Activated CD4-positive, alpha-beta T cell treated with anti-CD3 and anti-CD28 coated beads for 36 hours (primary cell): ENCODE measurements around the gene TLCD3A. TPM values are rescaled to one million over a fixed set of nuclear protein-coding genes. Genes with fewer than 3 reads are reported as not detected.

Source experiments
- ATAC-seq: fragments of 200-7000 bp; cut with Tn5 transposase; one replicate; pipeline ENCODE4 v1.10.0; 2021; ENCODE audit warnings: mild to moderate bottlenecking, moderate library complexity
- CTCF ChIA-PET: fragments of 350-600 bp; sonication (Branson Sonifier 250); formaldehyde crosslinking; loops from one replicate; lab custom pipeline; 2021; ENCODE audit warnings: antibody characterized with exemption; lab: Charles Lee
- POLR2A ChIA-PET: fragments of 350-600 bp; sonication (Branson Sonifier 250); formaldehyde crosslinking; loops from one replicate; lab custom pipeline; 2021; ENCODE audit warnings: antibody characterized with exemption, inconsistent platforms; lab: Charles Lee
- DNase-seq: peaks from one replicate; pipeline ENCODE4 v3.0.0-alpha.2; 2020
- H3K27ac Mint-ChIP-seq: one replicate; pipeline ENCODE4 v1.8.0; 2021; ENCODE audit warnings: mixed read lengths
- H3K27me3 Mint-ChIP-seq: one replicate; pipeline ENCODE4 v1.8.0; 2021; ENCODE audit warnings: mixed read lengths
- H3K36me3 Mint-ChIP-seq: one replicate; pipeline ENCODE4 v1.8.0; 2021; ENCODE audit warnings: low read depth, mixed read lengths
- H3K4me1 Mint-ChIP-seq: one replicate; pipeline ENCODE4 v1.8.0; 2021; ENCODE audit warnings: mixed read lengths
- H3K4me3 Mint-ChIP-seq: one replicate; pipeline ENCODE4 v1.8.0; 2021; ENCODE audit warnings: mild to moderate bottlenecking, moderate library complexity, mixed read lengths
- H3K9me3 Mint-ChIP-seq: one replicate; pipeline ENCODE4 v1.8.0; 2021; ENCODE audit warnings: low read depth, mixed read lengths
- intact Hi-C, 2 experiments: fragments of 100-400 bp; cut with DNase I in 1 of 2; cut with micrococcal nuclease in 1 of 2; formaldehyde crosslinking; loops; one replicate each; pipeline versions ENCODE4 v1.14.2 to v1.15.1; 2022 to 2024; cut with DNase I, micrococcal nuclease
- total RNA-seq, 2 experiments: library from RNA; stranded (reverse); gene quantifications; one replicate each; pipeline ENCODE4 v1.2.3, GENCODE V29; 2021

TLCD3A gene
- total RNA-seq: 10 to 100 TPM; 13.8 to 25.9 TPM

DNA sequence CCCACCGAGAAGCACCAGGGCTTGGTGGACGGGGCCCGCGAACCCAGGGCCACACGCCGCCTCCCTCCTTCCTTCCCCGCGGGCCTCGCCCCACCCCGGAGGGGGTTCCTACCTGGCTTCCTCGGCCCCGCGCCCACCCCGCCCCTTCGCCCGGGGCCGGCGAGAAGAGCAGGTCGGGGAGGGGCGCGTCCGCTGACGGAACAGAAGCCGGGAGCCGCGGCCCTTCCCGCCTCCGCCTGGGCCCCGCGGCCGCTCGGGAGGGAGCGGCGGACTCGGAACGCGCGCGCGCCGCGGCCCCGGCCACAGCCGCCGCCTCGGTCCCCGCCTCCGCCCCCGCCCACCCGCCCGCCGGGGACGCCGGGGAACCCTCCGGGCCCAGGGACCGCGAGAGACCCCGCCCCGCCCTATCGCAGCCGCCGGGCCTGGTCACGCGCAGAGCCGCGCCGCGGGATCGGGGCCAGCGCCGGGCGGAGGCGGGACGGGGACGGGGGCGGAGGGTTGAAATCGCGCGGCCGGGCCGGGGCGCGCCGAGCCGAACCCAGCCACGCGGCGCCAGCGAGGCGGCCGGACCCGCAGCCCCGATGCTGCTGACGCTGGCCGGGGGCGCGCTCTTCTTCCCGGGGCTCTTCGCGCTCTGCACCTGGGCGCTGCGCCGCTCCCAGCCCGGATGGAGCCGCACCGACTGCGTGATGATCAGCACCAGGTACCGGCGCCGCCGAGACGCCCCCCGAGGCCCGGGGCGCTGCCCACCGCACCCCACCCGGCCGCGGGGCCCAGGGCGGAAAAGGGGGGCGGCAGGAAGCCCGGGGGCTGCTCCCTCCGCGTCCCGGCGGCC, at the start of gene TLCD3A:
Gene TLCD3A (plus strand): TSS at position 530 of the 835 bp plus-strand sequence. CDS start 52 bp downstream, at position 582.
- peaks cover 21% of the 10 kb centered on the region for H3K27me3 Mint-ChIP-seq
- peak within 1 kb of the TSS; percentile 87 for H3K4me3 Mint-ChIP-seq
- H3K36me3 Mint-ChIP-seq: peaks cover 24% of the 10 kb centered on the region
- POLR2A ChIA-PET: interaction anchor here (0.7 kb wide), 1 partner anchor 17 kb away, joined by 5 read pairs; no protein-coding TSS in a partner anchor
- CTCF ChIA-PET: interaction anchor here (0.6 to 0.9 kb wide), 3 partner anchors 19 to 248 kb away, joined by 3 read pairs; no protein-coding TSS in a partner anchor
- ATAC-seq (peak; percentile 68), DNase-seq (peak; percentile 77)
- intact Hi-C loops: loop anchor here (1.0 to 5.0 kb wide), 6 partner anchors 17 to 265 kb away; partner anchors contain the start of genes VPS53 (in 2 of the 2), GEMIN4 (in 1 of the 2), GLOD4 (in 1 of the 2) and MRM3 (in 1 of the 2)
- H3K4me1 Mint-ChIP-seq: peaks cover 11% of the 10 kb centered on the region
- no peaks in the 10 kb centered on the region for H3K9me3 Mint-ChIP-seq
- H3K27ac Mint-ChIP-seq: peak within 1 kb of the TSS; percentile 70

DNA sequence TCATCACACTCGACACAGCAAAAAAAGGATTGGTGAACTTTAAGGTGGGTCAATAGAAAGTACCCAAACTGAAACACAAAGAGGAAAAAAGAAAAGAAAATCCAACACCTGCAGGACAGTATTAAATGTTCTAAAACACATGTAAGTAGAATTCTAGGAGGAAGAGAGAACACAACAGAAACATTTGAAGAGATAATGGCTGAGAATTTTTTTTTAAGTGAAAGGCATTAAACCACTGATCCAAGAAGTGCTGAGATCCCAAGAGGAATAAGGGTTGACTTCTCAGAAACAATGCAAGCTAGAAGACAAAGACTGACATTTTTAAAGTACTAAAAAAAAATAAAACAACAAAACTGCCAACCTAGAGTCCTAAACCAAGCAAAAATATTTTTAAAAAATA, 49.4 kb upstream of the TLCD3A start:
- H3K9me3 Mint-ChIP-seq: no peaks in the 10 kb centered on the region
- CTCF ChIA-PET: interaction anchor here (1.1 to 2.8 kb wide), 2 partner anchors 10 to 18 kb away, joined by 3 to 11 read pairs; no protein-coding TSS in a partner anchor
- DNase-seq (no peak), ATAC-seq (no peak)
- POLR2A ChIA-PET: no interaction called here
- peaks cover 21% of the 10 kb centered on the region for H3K4me1 Mint-ChIP-seq
- H3K27me3 Mint-ChIP-seq: no peaks in the 10 kb centered on the region
- H3K27ac Mint-ChIP-seq: no peak overlapping the region
- H3K36me3 Mint-ChIP-seq: peaks cover 9% of the 10 kb centered on the region
- H3K4me3 Mint-ChIP-seq: no peak overlapping the region
- intact Hi-C loops: no loop called here

- DNase-seq (no peak), ATAC-seq (peak; percentile 51)
- Mint-ChIP-seq H3K27ac (no peak overlapping the region), H3K36me3 (peaks cover 9% of the 10 kb centered on the region), H3K27me3 (no peaks in the 10 kb centered on the region), H3K4me1 (peaks cover 21% of the 10 kb centered on the region), H3K9me3 (no peaks in the 10 kb centered on the region), H3K4me3 (no peak overlapping the region)
- POLR2A ChIA-PET: no interaction called here
- intact Hi-C loops: no loop called here
- CTCF ChIA-PET: interaction anchor here (1.1 to 2.8 kb wide), 2 partner anchors 10 to 17 kb away, joined by 3 to 11 read pairs; no protein-coding TSS in a partner anchor
Measured at GRCh38 chr17:683499-684254, 48.7 kb upstream of the TLCD3A start.

- H3K27me3 Mint-ChIP-seq: no peaks in the 10 kb centered on the region
- H3K9me3 Mint-ChIP-seq: no peaks in the 10 kb centered on the region
- H3K4me1 Mint-ChIP-seq: peaks cover 21% of the 10 kb centered on the region
- no peak overlapping the region for H3K27ac Mint-ChIP-seq
- ATAC-seq: no peak
- intact Hi-C loops: no loop called here
- peaks cover 9% of the 10 kb centered on the region for H3K36me3 Mint-ChIP-seq
- ChIA-PET POLR2A (no interaction called here), CTCF (no interaction called here)
- no peak for DNase-seq
- no peak overlapping the region for H3K4me3 Mint-ChIP-seq
Measured at GRCh38 chr17:685006-685405, 47.4 kb upstream of the TLCD3A start.

GRCh38 chr17:688100-688989, 44.1 kb upstream of the TLCD3A start:
- no peaks in the 10 kb centered on the region for H3K9me3 Mint-ChIP-seq
- H3K4me1 Mint-ChIP-seq: peaks cover 3% of the 10 kb centered on the region
- intact Hi-C loops: no loop called here
- H3K4me3 Mint-ChIP-seq: no peak overlapping the region
- no peak overlapping the region for H3K27ac Mint-ChIP-seq
- H3K36me3 Mint-ChIP-seq: peaks cover 20% of the 10 kb centered on the region
- CTCF ChIA-PET: interaction anchor here (1.4 to 1.6 kb wide), 2 partner anchors 12 to 276 kb away, joined by 8 to 9 read pairs; no protein-coding TSS in a partner anchor
- DNase-seq (no peak), ATAC-seq (no peak)
- POLR2A ChIA-PET: interaction anchor here (0.5 kb wide), 1 partner anchor 288 kb away, joined by 6 read pairs; no protein-coding TSS in a partner anchor
- H3K27me3 Mint-ChIP-seq: no peaks in the 10 kb centered on the region

DNA sequence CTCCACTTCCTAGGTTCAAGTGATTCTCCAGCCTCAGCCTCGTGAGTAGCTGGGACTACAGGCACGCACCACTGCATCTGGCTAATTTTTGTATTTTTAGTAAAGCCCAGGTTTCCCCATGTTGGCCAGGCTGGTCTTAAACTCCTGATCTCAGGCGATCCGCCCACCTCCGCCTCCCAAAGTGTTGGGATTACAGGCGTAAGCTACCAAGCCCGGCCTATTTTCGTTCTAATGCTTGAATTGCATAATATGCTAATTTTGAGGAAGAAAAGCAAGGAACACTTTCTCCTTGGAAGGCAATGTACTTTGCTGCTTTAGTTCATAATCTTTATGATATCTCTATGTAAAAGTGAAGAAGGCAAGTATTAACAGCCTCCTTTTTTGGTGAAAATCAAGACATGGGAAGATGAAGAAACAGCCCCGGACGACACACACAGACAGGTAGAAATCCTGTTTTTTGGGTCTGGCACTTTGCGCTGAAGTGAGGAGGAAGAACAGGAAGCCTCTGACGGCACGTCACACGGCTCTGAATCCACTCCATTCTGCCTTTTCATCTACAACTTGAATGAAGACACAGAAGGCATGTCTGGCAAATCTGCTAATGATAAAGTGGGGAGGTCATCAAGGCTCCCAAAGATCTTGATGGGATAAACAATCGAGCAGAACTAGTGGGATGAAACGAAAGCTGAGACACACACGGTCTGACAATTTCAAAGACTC, 42.7 kb upstream of the TLCD3A start:
- intact Hi-C loops: no loop called here
- DNase-seq: no peak

GRCh38 chr17:690361-690760, 42.0 kb upstream of the TLCD3A start:
- H3K27ac Mint-ChIP-seq: no peak overlapping the region
- no peaks in the 10 kb centered on the region for H3K9me3 Mint-ChIP-seq
- ATAC-seq (no peak), DNase-seq (no peak)
- ChIA-PET CTCF (interaction anchor here (0.6 to 1.8 kb wide), 4 partner anchors 11 to 545 kb away, joined by 3 to 12 read pairs (median 6); no protein-coding TSS in a partner anchor), POLR2A (no interaction called here)
- peaks cover 26% of the 10 kb centered on the region for H3K36me3 Mint-ChIP-seq
- H3K4me1 Mint-ChIP-seq: no peaks in the 10 kb centered on the region
- intact Hi-C loops: no loop called here
- no peaks in the 10 kb centered on the region for H3K27me3 Mint-ChIP-seq
- H3K4me3 Mint-ChIP-seq: no peak overlapping the region

More for the DNA sequence above, 42.7 kb upstream of the TLCD3A start:
- Mint-ChIP-seq H3K9me3 (no peaks in the 10 kb centered on the region), H3K4me3 (no peak overlapping the region), H3K36me3 (peaks cover 23% of the 10 kb centered on the region), H3K27me3 (no peaks in the 10 kb centered on the region), H3K4me1 (no peaks in the 10 kb centered on the region), H3K27ac (no peak overlapping the region)
- CTCF ChIA-PET: interaction anchor here (1.0 to 1.6 kb wide), 2 partner anchors 11 to 15 kb away, joined by 5 to 12 read pairs; no protein-coding TSS in a partner anchor
- no peak for ATAC-seq
- POLR2A ChIA-PET: interaction anchor here (0.6 kb wide), 1 partner anchor 11 kb away, joined by 3 read pairs; no protein-coding TSS in a partner anchor

- intact Hi-C loops: no loop called here
- Mint-ChIP-seq H3K4me3 (no peak overlapping the region), H3K27me3 (no peaks in the 10 kb centered on the region), H3K36me3 (peaks cover 30% of the 10 kb centered on the region), H3K27ac (no peak overlapping the region), H3K9me3 (no peaks in the 10 kb centered on the region), H3K4me1 (no peaks in the 10 kb centered on the region)
- ChIA-PET CTCF (interaction anchor here (0.7 to 1.8 kb wide), 6 partner anchors 9 to 546 kb away, joined by 3 to 12 read pairs (median 6); no protein-coding TSS in a partner anchor), POLR2A (no interaction called here)
- no peak for DNase-seq
- ATAC-seq: no peak
Measured at GRCh38 chr17:691423-691822, 41.0 kb upstream of the TLCD3A start.

DNA sequence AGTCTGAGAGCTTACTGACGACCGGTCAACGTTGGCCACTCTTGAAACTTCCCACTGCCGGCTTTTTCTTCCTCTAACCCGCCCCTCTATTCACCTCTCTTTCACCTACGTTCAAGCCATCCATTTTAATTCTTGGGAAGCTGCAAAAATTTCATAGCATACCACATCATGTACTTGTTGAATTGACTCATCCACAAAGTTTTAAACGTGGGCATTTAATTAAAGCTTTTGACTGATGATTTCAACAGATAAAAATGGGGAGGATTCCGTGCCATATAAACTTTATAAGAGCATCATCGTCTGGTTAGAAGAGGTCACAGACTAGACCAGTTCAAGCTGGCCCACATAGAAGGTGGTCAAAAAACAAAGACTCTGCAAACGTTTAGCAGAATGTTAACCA, 40.3 kb upstream of the TLCD3A start:
- intact Hi-C loops: no loop called here
- no peak overlapping the region for H3K4me3 Mint-ChIP-seq
- no peaks in the 10 kb centered on the region for H3K27me3 Mint-ChIP-seq
- ATAC-seq (no peak), DNase-seq (no peak)
- ChIA-PET POLR2A (no interaction called here), CTCF (interaction anchor here (1.1 to 1.8 kb wide), 3 partner anchors 8 to 547 kb away, joined by 3 to 6 read pairs (median 5); no protein-coding TSS in a partner anchor)
- H3K36me3 Mint-ChIP-seq: peaks cover 35% of the 10 kb centered on the region
- no peaks in the 10 kb centered on the region for H3K9me3 Mint-ChIP-seq
- no peak overlapping the region for H3K27ac Mint-ChIP-seq
- H3K4me1 Mint-ChIP-seq: no peaks in the 10 kb centered on the region
